ENCODE measurements around the gene ISLR.

The ISLR gene

GRCh38 chr15:74170875-74171578 lies 2.5 kb upstream of the ISLR start:
- no peak for DNase-seq (ENCODE audit: low read depth in 1 of 2, low spot score in 1 of 2)

GRCh38 chr15:74171965-74172541 lies 1.5 kb upstream of the ISLR start:
- DNase-seq (ENCODE audit: low read depth in 1 of 2, low spot score in 1 of 2): no peak

- no peak for DNase-seq (ENCODE audit: low read depth in 1 of 2, low spot score in 1 of 2)
Observed at GRCh38 chr15:74172701-74173379, 670 bp upstream of the ISLR start.

- DNase-seq (ENCODE audit: low read depth in 1 of 2, low spot score in 1 of 2): no peak
Observed at GRCh38 chr15:74174219-74174957, 878 bp downstream of the ISLR start.

GRCh38 chr15:74174958-74175253 lies 1.4 kb downstream of the ISLR start:
- no peak for DNase-seq (ENCODE audit: low read depth in 1 of 2, low spot score in 1 of 2)

GRCh38 chr15:74175271-74176191 lies 2.0 kb downstream of the ISLR start:
- DNase-seq (ENCODE audit: low read depth in 1 of 2, low spot score in 1 of 2): no peak

GRCh38 chr15:74176262-74177214 lies 3.0 kb downstream of the ISLR start:
- DNase-seq (ENCODE audit: low read depth in 1 of 2, low spot score in 1 of 2): no peak

GRCh38 chr15:74178326-74179100 lies 5.0 kb downstream of the ISLR start:
- DNase-seq (ENCODE audit: low read depth in 1 of 2, low spot score in 1 of 2): no peak

GRCh38 chr15:74179101-74179841 lies 5.8 kb downstream of the ISLR start:
- DNase-seq (ENCODE audit: low read depth in 1 of 2, low spot score in 1 of 2): no peak

- DNase-seq (ENCODE audit: low read depth in 1 of 2, low spot score in 1 of 2): no peak
Observed at GRCh38 chr15:74179983-74180880, 6.7 kb downstream of the ISLR start.

GRCh38 chr15:74180881-74181602 lies 7.5 kb downstream of the ISLR start:
- no peak for DNase-seq (ENCODE audit: low read depth in 1 of 2, low spot score in 1 of 2)

GRCh38 chr15:74182131-74182530 lies 8.6 kb downstream of the ISLR start:
- DNase-seq (ENCODE audit: low read depth in 1 of 2, low spot score in 1 of 2): no peak

GRCh38 chr15:74184582-74185091 lies 11.1 kb downstream of the ISLR start:
- no peak for DNase-seq (ENCODE audit: low read depth in 1 of 2, low spot score in 1 of 2)

- DNase-seq (ENCODE audit: low read depth in 1 of 2, low spot score in 1 of 2): no peak
Observed at GRCh38 chr15:74185710-74186348, 12.3 kb downstream of the ISLR start.

- no peak for DNase-seq (ENCODE audit: low read depth in 1 of 2, low spot score in 1 of 2)
Observed at GRCh38 chr15:74188216-74188615, 14.7 kb downstream of the ISLR start.

GRCh38 chr15:74191798-74192197 lies 18.3 kb downstream of the ISLR start:
- no peak for DNase-seq (ENCODE audit: low read depth in 1 of 2, low spot score in 1 of 2)
